EL (cell line): ENCODE data around the gene CDK5RAP3.

Source experiments
- DNase-seq: peaks from one replicate; pipeline ENCODE4 v3.0.0-alpha.2; 2016

The CDK5RAP3 gene

DNA sequence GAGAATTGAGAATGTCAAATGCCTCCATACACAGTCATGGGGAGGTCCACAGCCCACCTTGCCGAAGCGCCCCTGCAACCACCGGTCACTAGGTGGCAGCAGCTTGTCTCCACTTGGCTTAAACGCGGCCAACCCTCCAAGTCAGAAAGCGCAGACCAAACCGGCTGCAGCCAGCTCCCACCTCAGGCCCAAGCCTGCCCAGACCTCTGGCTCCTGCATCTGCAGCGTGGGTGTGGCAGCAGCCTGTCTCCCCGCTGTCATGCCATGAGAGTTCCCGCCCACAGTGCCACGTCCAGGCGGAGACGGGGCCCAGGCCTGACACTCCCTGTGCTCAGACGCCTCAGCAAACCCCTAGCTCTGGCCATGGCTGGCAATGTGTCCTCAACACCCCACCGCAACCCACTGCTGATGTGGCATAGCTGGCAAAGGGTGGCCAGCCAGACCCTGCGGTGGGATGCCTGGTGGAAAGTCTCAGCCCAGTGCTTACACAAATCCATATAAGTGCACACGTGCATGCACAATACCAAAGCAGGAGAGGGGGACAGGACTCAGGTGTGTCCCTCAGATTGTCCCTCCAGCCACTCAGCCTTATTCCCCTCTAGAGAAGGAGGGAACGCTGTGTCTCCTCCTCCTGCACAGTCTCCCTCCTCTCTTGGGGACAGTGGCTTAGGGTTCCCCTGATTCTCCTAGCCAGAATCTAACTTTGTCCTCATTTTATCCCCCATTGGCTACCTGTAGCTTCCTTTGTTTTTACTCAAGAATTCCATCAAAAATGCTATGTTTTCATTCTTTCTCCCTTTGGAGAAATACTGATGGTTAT lies 55.8 kb downstream of the CDK5RAP3 start:
- DNase-seq: peak; percentile 91

- DNase-seq: no peak
These were observed 56.5 kb downstream of the CDK5RAP3 start for GRCh38 chr17:48027322-48027981.

DNA sequence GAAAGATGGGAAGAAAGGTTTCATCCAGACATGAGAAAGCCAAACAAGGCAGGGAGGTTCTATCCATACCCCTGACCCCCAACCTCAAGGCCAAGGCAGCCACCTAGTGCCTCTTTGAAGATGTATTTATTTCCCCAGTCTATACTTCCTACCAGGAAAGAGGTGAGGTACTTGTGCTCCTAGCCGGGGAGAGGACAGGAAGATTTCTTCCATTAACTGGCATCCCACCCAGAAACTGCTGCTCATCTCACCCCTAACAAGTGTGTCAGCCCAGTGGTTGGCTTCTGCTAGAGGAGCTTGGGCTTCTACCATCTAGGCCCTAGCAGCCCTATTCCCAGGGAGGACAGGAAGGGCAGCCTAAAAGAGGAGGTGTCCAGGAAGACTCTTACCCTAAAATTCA lies 57.8 kb downstream of the CDK5RAP3 start:
- DNase-seq: no peak

GRCh38 chr17:48030531-48030930 lies 59.6 kb downstream of the CDK5RAP3 start:
- no peak for DNase-seq
